HUES6 (cell line): ENCODE data around the gene CNIH3.

Experiments
- H3K27ac ChIP-seq: 2 replicates; pipeline ENCODE4 v1.7.0; 2013; ENCODE audit warnings: low read depth, mild to moderate bottlenecking, low read length, inconsistent platforms
- H3K27me3 ChIP-seq: 2 replicates; pipeline ENCODE4 v1.6.1; 2013; ENCODE audit warnings: low read length; ENCODE audit not compliant: control insufficient read depth, insufficient read depth
- H3K36me3 ChIP-seq: 2 replicates; pipeline ENCODE4 v1.6.1; 2013; ENCODE audit warnings: low read length; ENCODE audit not compliant: control insufficient read depth, insufficient read depth
- H3K4me1 ChIP-seq: 2 replicates; pipeline ENCODE4 v1.6.1; 2013; ENCODE audit warnings: low read length; ENCODE audit not compliant: control insufficient read depth, insufficient read depth
- H3K4me3 ChIP-seq: 2 replicates; pipeline ENCODE4 v1.5.1; 2013; ENCODE audit warnings: low read depth, low read length
- H3K9ac ChIP-seq: one replicate; pipeline ENCODE4 v1.6.1; 2013; ENCODE audit warnings: mild to moderate bottlenecking, low read length
- H3K9me3 ChIP-seq: 2 replicates; pipeline ENCODE4 v1.6.1; 2013; ENCODE audit warnings: low read depth, low read length; ENCODE audit not compliant: control insufficient read depth, insufficient read depth

The CNIH3 gene

GRCh38 chr1:224687465-224687864, 71.3 kb downstream of the CNIH3 start:
- Histone ChIP-seq H3K27ac (no peak overlapping the region), H3K4me1 (no peaks in the 10 kb centered on the region), H3K4me3 (no peak overlapping the region), H3K9me3 (no peaks in the 10 kb centered on the region; the same call in 1 of the 2 replicates), H3K36me3 (no peaks in the 10 kb centered on the region), H3K27me3 (no peaks in the 10 kb centered on the region), H3K9ac (no peak overlapping the region)

- H3K4me3 ChIP-seq = no peak overlapping the region
- H3K4me1 ChIP-seq = no peaks in the 10 kb centered on the region
- no peaks in the 10 kb centered on the region; the same call in 1 of the 2 replicates for H3K9me3 ChIP-seq
- H3K27me3 ChIP-seq = no peaks in the 10 kb centered on the region
- H3K36me3 ChIP-seq = no peaks in the 10 kb centered on the region
- no peak overlapping the region for H3K27ac ChIP-seq
- H3K9ac ChIP-seq = no peak overlapping the region
Measured at GRCh38 chr1:224689374-224689773, 73.3 kb downstream of the CNIH3 start.

- Histone ChIP-seq H3K27ac (no peak overlapping the region), H3K4me3 (no peak overlapping the region), H3K36me3 (no peaks in the 10 kb centered on the region), H3K9me3 (no peaks in the 10 kb centered on the region; the same call in 1 of the 2 replicates), H3K9ac (no peak overlapping the region), H3K4me1 (no peaks in the 10 kb centered on the region), H3K27me3 (no peaks in the 10 kb centered on the region)
Measured at GRCh38 chr1:224690576-224690975, 74.5 kb downstream of the CNIH3 start.

GRCh38 chr1:224691148-224691925, 75.2 kb downstream of the CNIH3 start:
- Histone ChIP-seq H3K27me3 (no peaks in the 10 kb centered on the region), H3K4me3 (no peak overlapping the region), H3K9me3 (no peaks in the 10 kb centered on the region; the same call in 1 of the 2 replicates), H3K4me1 (no peaks in the 10 kb centered on the region), H3K27ac (no peak overlapping the region), H3K36me3 (no peaks in the 10 kb centered on the region), H3K9ac (no peak overlapping the region)

- H3K9ac ChIP-seq = no peak overlapping the region
Measured at GRCh38 chr1:224694969-224695368, 78.9 kb downstream of the CNIH3 start.

GRCh38 chr1:224696021-224696420, 79.9 kb downstream of the CNIH3 start:
- Histone ChIP-seq H3K9ac (no peak overlapping the region), H3K36me3 (no peaks in the 10 kb centered on the region), H3K4me3 (no peak overlapping the region), H3K27me3 (no peaks in the 10 kb centered on the region), H3K27ac (no peak overlapping the region), H3K4me1 (peaks cover 5% of the 10 kb centered on the region; the same call in 1 of the 2 replicates), H3K9me3 (no peaks in the 10 kb centered on the region)

More at GRCh38 chr1:224694969-224695368, 78.9 kb downstream of the CNIH3 start:
- Histone ChIP-seq H3K9me3 (no peaks in the 10 kb centered on the region), H3K27ac (no peak overlapping the region), H3K36me3 (no peaks in the 10 kb centered on the region), H3K4me3 (no peak overlapping the region), H3K4me1 (no peaks in the 10 kb centered on the region), H3K27me3 (no peaks in the 10 kb centered on the region)

- H3K4me1 ChIP-seq = peaks cover 9% of the 10 kb centered on the region; the same call in 1 of the 2 replicates
- H3K36me3 ChIP-seq = no peaks in the 10 kb centered on the region
- H3K9me3 ChIP-seq = no peaks in the 10 kb centered on the region
- no peak overlapping the region for H3K4me3 ChIP-seq
- H3K9ac ChIP-seq = no peak overlapping the region
- H3K27me3 ChIP-seq = no peaks in the 10 kb centered on the region
- no peak overlapping the region for H3K27ac ChIP-seq
Measured at GRCh38 chr1:224696891-224697765, 81.0 kb downstream of the CNIH3 start.

GRCh38 chr1:224698015-224698451, 81.9 kb downstream of the CNIH3 start:
- Histone ChIP-seq H3K27ac (no peak overlapping the region), H3K27me3 (no peaks in the 10 kb centered on the region), H3K4me3 (no peak overlapping the region), H3K36me3 (no peaks in the 10 kb centered on the region), H3K4me1 (peaks cover 9% of the 10 kb centered on the region; the same call in 1 of the 2 replicates), H3K9ac (no peak overlapping the region), H3K9me3 (no peaks in the 10 kb centered on the region)

GRCh38 chr1:224700918-224701531, 84.9 kb downstream of the CNIH3 start:
- H3K4me1 ChIP-seq = peaks cover 20% of the 10 kb centered on the region
- no peaks in the 10 kb centered on the region for H3K36me3 ChIP-seq
- no peaks in the 10 kb centered on the region for H3K27me3 ChIP-seq
- H3K9ac ChIP-seq = no peak overlapping the region
- H3K9me3 ChIP-seq = no peaks in the 10 kb centered on the region
- H3K27ac ChIP-seq = no peak overlapping the region
- no peak overlapping the region for H3K4me3 ChIP-seq

- H3K36me3 ChIP-seq = no peaks in the 10 kb centered on the region
- H3K27ac ChIP-seq = no peak overlapping the region
- no peaks in the 10 kb centered on the region for H3K9me3 ChIP-seq
- no peak overlapping the region for H3K4me3 ChIP-seq
- peaks cover 20% of the 10 kb centered on the region for H3K4me1 ChIP-seq
- H3K9ac ChIP-seq = no peak overlapping the region
- no peaks in the 10 kb centered on the region for H3K27me3 ChIP-seq
Measured at GRCh38 chr1:224703702-224704101, 87.6 kb downstream of the CNIH3 start.
